Natural killer cell treated with Interleukin-12 subunit alpha and Interleukin-12 subunit beta and Interleukin-15 and Interleukin-18, amount 100 ng/mL, for 72 hours (primary cell): ENCODE data around the gene CCDC33. TPM values are rescaled to one million over a fixed set of nuclear protein-coding genes. Genes with fewer than 3 reads are reported as not detected.

Experiments used
- ATAC-seq, 2 donors: fragments of 150-1000 bp; cut with Tn5 transposase in 1 of 2; sonication (Bioruptor Pico), chemical (Tn5 transposase) in 1 of 2; 2 replicates each; pipeline ENCODE4 v1.10.0; 2021
- DNase-seq: peaks from one replicate; pipeline ENCODE4 v3.0.0; 2022; ENCODE audit warnings: low spot score
- H3K27ac Mint-ChIP-seq, 2 donors: 1 replicate in 1 of 2; 2 replicates in 1 of 2; pipeline ENCODE4 v1.8.0; 2022; ENCODE audit warnings: mixed read lengths in 2 of 2, mild to moderate bottlenecking in 1 of 2, moderate library complexity in 1 of 2
- H3K27me3 Mint-ChIP-seq, 2 donors: 1 replicate in 1 of 2; 2 replicates in 1 of 2; pipeline ENCODE4 v1.8.0; 2022; ENCODE audit warnings: mixed read lengths in 2 of 2
- H3K36me3 Mint-ChIP-seq: one replicate; pipeline ENCODE4 v1.8.0; 2022; ENCODE audit warnings: mixed read lengths
- H3K4me1 Mint-ChIP-seq, 2 donors: 1 replicate in 1 of 2; 2 replicates in 1 of 2; pipeline ENCODE4 v1.8.0; 2022; ENCODE audit warnings: low read depth in 2 of 2, mixed read lengths in 2 of 2, mild to moderate bottlenecking in 1 of 2
- H3K4me3 Mint-ChIP-seq: one replicate; pipeline ENCODE4 v1.8.0; 2022; ENCODE audit warnings: mixed read lengths
- H3K9me3 Mint-ChIP-seq: 2 replicates; pipeline ENCODE4 v1.8.0; 2022; ENCODE audit warnings: mixed read lengths
- total RNA-seq, 2 donors: library from RNA; stranded (reverse); gene quantifications; one replicate each; pipeline ENCODE4 v1.2.3, GENCODE V29; 2022

Gene CCDC33
- total RNA-seq, 2 donors from 2014 or later: not detected

DNA sequence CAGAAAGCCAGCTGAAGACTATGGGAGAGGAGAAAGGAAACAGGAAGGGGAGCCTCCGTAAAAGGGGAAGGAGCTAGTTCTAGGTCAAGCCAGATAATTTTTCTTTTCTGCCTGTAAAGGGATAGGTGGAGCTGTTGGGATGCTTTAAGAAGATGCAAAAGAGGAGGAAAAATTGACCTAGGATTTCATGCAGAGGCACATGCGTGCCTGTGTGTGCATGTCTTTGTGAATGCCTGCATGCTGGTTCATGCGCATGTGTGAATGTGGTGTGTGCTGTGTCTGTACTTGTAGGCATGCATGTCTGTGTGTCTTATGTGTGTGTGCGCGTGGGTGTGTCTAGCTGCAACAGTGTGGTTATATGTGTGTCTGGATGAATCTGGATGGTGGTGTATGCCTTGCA, 27.3 kb downstream of the CCDC33 start:
- H3K4me3 Mint-ChIP-seq: no peak overlapping the region
- H3K27ac Mint-ChIP-seq: no peak overlapping the region
- H3K4me1 Mint-ChIP-seq: peaks cover 0 to 3% of the 10 kb centered on the region in 2 donors
- peaks cover 12 to 21% of the 10 kb centered on the region in 2 donors for H3K27me3 Mint-ChIP-seq
- no peaks in the 10 kb centered on the region for H3K9me3 Mint-ChIP-seq
- H3K36me3 Mint-ChIP-seq: no peaks in the 10 kb centered on the region
- DNase-seq (no peak), ATAC-seq (no peak)

GRCh38 chr15:74264081-74264501, 28.0 kb downstream of the CCDC33 start:
- ATAC-seq (no peak), DNase-seq (no peak)
- Mint-ChIP-seq H3K4me1 (peaks cover 0 to 3% of the 10 kb centered on the region in 2 donors), H3K36me3 (no peaks in the 10 kb centered on the region), H3K9me3 (no peaks in the 10 kb centered on the region), H3K4me3 (no peak overlapping the region), H3K27me3 (peaks cover 12 to 21% of the 10 kb centered on the region in 2 donors), H3K27ac (no peak overlapping the region)

GRCh38 chr15:74265046-74265639, 29.0 kb downstream of the CCDC33 start:
- H3K27ac Mint-ChIP-seq: no peak overlapping the region
- no peaks in the 10 kb centered on the region for H3K36me3 Mint-ChIP-seq
- ATAC-seq (no peak), DNase-seq (no peak)
- peaks cover 15 to 25% of the 10 kb centered on the region in 2 donors for H3K27me3 Mint-ChIP-seq
- H3K4me1 Mint-ChIP-seq: peaks cover 0 to 3% of the 10 kb centered on the region in 2 donors
- no peak overlapping the region for H3K4me3 Mint-ChIP-seq
- no peaks in the 10 kb centered on the region for H3K9me3 Mint-ChIP-seq

- H3K4me1 Mint-ChIP-seq: peaks cover 0 to 3% of the 10 kb centered on the region in 2 donors
- no peak for ATAC-seq
- peaks cover 26 to 39% of the 10 kb centered on the region in 2 donors for H3K27me3 Mint-ChIP-seq
- H3K36me3 Mint-ChIP-seq: no peaks in the 10 kb centered on the region
- DNase-seq: no peak
- H3K27ac Mint-ChIP-seq: no peak overlapping the region
- no peak overlapping the region for H3K4me3 Mint-ChIP-seq
- H3K9me3 Mint-ChIP-seq: no peaks in the 10 kb centered on the region
Observed at GRCh38 chr15:74268020-74268419, 31.9 kb downstream of the CCDC33 start.

GRCh38 chr15:74269362-74270035, 33.4 kb downstream of the CCDC33 start:
- Mint-ChIP-seq H3K27ac (no peak overlapping the region), H3K36me3 (no peaks in the 10 kb centered on the region), H3K4me1 (no peaks in the 10 kb centered on the region), H3K27me3 (peaks cover 20 to 30% of the 10 kb centered on the region in 2 donors), H3K9me3 (no peaks in the 10 kb centered on the region), H3K4me3 (no peak overlapping the region)
- ATAC-seq (no peak), DNase-seq (no peak)

- H3K9me3 Mint-ChIP-seq: no peaks in the 10 kb centered on the region
- no peak overlapping the region for H3K4me3 Mint-ChIP-seq
- ATAC-seq (no peak), DNase-seq (no peak)
- H3K4me1 Mint-ChIP-seq: no peaks in the 10 kb centered on the region
- H3K27me3 Mint-ChIP-seq: peaks cover 18 to 27% of the 10 kb centered on the region in 2 donors
- H3K27ac Mint-ChIP-seq: no peak overlapping the region
- no peaks in the 10 kb centered on the region for H3K36me3 Mint-ChIP-seq
Observed at GRCh38 chr15:74270155-74270554, 34.0 kb downstream of the CCDC33 start.

GRCh38 chr15:74270854-74271520, 34.9 kb downstream of the CCDC33 start:
- H3K9me3 Mint-ChIP-seq: no peaks in the 10 kb centered on the region
- no peak overlapping the region for H3K4me3 Mint-ChIP-seq
- no peak for DNase-seq
- H3K4me1 Mint-ChIP-seq: no peaks in the 10 kb centered on the region
- no peak for ATAC-seq
- no peaks in the 10 kb centered on the region for H3K36me3 Mint-ChIP-seq
- peaks cover 16 to 22% of the 10 kb centered on the region in 2 donors for H3K27me3 Mint-ChIP-seq
- no peak overlapping the region for H3K27ac Mint-ChIP-seq

- Mint-ChIP-seq H3K9me3 (no peaks in the 10 kb centered on the region), H3K36me3 (no peaks in the 10 kb centered on the region), H3K4me1 (peaks cover 0 to 4% of the 10 kb centered on the region in 2 donors), H3K4me3 (no peak overlapping the region), H3K27ac (no peak overlapping the region), H3K27me3 (peaks cover 21 to 27% of the 10 kb centered on the region in 2 donors)
- ATAC-seq (no peak), DNase-seq (no peak)
Observed at GRCh38 chr15:74272812-74273211, 36.7 kb downstream of the CCDC33 start.

GRCh38 chr15:74274470-74275038, 38.4 kb downstream of the CCDC33 start:
- Mint-ChIP-seq H3K4me1 (peaks cover 0 to 4% of the 10 kb centered on the region in 2 donors), H3K36me3 (no peaks in the 10 kb centered on the region), H3K27ac (no peak overlapping the region), H3K27me3 (peaks cover 21 to 27% of the 10 kb centered on the region in 2 donors), H3K4me3 (no peak overlapping the region), H3K9me3 (no peaks in the 10 kb centered on the region)
- ATAC-seq: peak in 1 of 2 donors; percentile 21
- DNase-seq: no peak

GRCh38 chr15:74275957-74276356, 39.8 kb downstream of the CCDC33 start:
- DNase-seq (no peak), ATAC-seq (no peak)
- Mint-ChIP-seq H3K27me3 (peaks cover 18 to 25% of the 10 kb centered on the region in 2 donors), H3K9me3 (no peaks in the 10 kb centered on the region), H3K27ac (no peak overlapping the region), H3K36me3 (no peaks in the 10 kb centered on the region), H3K4me3 (no peak overlapping the region), H3K4me1 (peaks cover 0 to 4% of the 10 kb centered on the region in 2 donors)

DNA sequence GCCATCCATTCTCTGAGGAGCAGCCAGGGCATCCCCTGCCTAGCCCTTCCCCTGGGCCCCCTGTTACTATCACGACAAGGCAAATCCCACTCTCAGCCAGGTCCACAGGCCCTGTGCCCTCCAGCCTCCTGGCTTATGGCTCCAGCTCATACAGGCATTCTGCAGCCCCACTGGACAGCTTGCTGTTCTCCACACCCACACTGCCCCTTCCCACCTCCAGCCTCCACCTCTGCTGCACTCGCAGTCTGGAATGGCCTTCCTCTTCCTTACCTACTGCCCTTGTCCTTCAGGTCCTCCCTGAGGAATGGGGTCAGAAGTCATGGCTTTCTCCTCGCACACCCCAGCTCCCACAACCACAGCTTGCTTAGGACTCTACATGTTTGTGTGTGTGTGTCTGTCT, 40.4 kb downstream of the CCDC33 start:
- peaks cover 0 to 4% of the 10 kb centered on the region in 2 donors for H3K4me1 Mint-ChIP-seq
- no peak for ATAC-seq
- H3K9me3 Mint-ChIP-seq: no peaks in the 10 kb centered on the region

DNA sequence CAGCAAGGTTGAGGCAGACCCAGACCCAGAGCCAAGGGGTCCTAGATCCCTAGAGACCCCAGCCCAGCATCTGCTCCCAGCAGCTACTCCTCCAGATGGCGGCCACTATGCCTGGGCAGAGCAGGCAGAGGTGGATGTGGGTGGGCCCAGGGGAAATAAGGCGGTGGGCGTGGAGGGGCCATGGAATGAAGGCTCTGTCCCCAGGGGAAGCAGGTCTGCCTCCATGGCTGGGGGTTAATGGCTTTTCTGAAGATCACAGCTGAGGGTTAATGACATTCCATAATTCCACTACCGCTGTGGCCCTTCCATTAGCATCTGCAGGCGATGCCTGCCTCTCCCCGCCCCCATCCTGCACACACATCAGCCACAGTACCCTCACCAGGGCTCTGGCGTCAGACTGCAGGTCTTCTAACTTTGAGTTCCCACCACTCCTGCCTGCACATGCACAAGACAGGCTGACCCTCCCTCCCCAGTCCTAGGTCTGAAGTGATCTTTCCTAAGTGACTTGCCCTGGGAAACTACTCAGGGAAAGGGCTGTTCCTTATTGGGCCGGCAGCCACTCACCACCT, 41.2 kb downstream of the CCDC33 start:
- Mint-ChIP-seq H3K4me1 (peaks cover 0 to 4% of the 10 kb centered on the region in 2 donors), H3K9me3 (no peaks in the 10 kb centered on the region), H3K4me3 (no peak overlapping the region), H3K36me3 (no peaks in the 10 kb centered on the region), H3K27me3 (peaks cover 16 to 24% of the 10 kb centered on the region in 2 donors), H3K27ac (no peak overlapping the region)
- DNase-seq (no peak), ATAC-seq (no peak)

More for the DNA sequence above, 40.4 kb downstream of the CCDC33 start:
- Mint-ChIP-seq H3K36me3 (no peaks in the 10 kb centered on the region), H3K27me3 (peaks cover 18 to 25% of the 10 kb centered on the region in 2 donors), H3K4me3 (no peak overlapping the region), H3K27ac (no peak overlapping the region)
- no peak for DNase-seq

DNA sequence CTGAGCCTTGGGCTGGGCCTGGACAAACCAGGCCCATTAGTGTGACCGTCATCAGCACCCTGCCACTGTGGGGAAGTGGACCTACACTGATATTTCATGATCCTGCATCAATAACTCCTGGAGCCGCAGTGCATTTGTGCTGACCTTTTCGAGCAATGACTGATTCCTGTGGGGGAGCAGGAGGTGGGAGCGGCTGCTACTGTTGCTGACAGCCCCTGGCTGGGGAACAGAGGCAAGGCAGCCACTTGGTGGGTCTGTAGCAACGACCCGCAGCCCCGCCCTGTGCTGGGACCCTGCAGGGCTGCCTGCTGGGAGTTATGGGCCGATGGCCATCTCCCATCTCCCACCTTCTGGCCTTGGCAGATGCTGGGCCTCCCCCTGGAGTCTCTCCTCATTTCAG, 42.1 kb downstream of the CCDC33 start:
- H3K27me3 Mint-ChIP-seq: peaks cover 8 to 15% of the 10 kb centered on the region in 2 donors
- DNase-seq (no peak), ATAC-seq (no peak)
- H3K4me3 Mint-ChIP-seq: no peak overlapping the region
- H3K36me3 Mint-ChIP-seq: no peaks in the 10 kb centered on the region
- peaks cover 0 to 4% of the 10 kb centered on the region in 2 donors for H3K4me1 Mint-ChIP-seq
- H3K9me3 Mint-ChIP-seq: no peaks in the 10 kb centered on the region
- no peak overlapping the region for H3K27ac Mint-ChIP-seq
